Measurements from ENCODE around the gene LSAMP. TPM values are rescaled to one million over a fixed set of nuclear protein-coding genes. Genes with fewer than 3 reads are reported as not detected.
A peak's percentile ranks its signal among the peaks of the same experiment; 100 is the strongest.

The LSAMP gene
- total RNA-seq, 1 experiment from 2014 or later = 0.15 TPM

DNA sequence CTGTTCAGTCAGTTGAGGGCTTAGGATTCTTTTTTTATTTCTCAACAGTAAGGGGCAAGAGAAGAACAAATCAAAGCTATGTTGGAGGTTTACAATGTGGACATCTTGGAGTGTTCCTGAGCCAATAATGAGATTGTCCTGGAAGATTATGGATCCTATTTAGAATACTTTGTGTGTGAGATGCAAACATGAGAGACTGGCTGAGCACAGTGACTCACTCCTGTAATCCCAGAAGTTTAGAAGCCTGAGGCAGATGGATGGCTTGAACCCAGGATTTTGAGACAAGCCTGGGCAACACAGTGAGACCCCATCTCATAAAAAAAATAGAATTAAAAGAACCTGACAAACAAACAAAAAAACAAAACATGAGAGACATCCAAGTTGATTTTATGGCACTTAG lies 470.3 kb downstream of the LSAMP start:
- ChIA-PET POLR2A (ENCODE audit: unreplicated experiment) (interaction anchor here (0.6 kb wide), 2 partner anchors 51 to 1625 kb away, joined by 4 to 5 read pairs; no protein-coding TSS in a partner anchor), CTCF (no interaction called here)
- Histone ChIP-seq H3F3A (ENCODE audit: low read length, unreplicated experiment) (no peaks in the 10 kb centered on the region), H3K9me2 (replicated peaks; ENCODE audit: low read length) (no peaks in the 10 kb centered on the region), H3K4me2 (ENCODE audit: low read length) (peak overlapping the region; percentile 58; the same call in 1 of the 2 replicates), H3K4me3 (ENCODE audit: low read length) (no peak overlapping the region), H3K27me3 (ENCODE audit: low read length) (no peaks in the 10 kb centered on the region), H3K9me3 (ENCODE audit: low read length) (no peaks in the 10 kb centered on the region), H2AFZ (ENCODE audit: low read length) (no peak overlapping the region), H3K36me3 (ENCODE audit: low read depth, low read length) (no peaks in the 10 kb centered on the region), H3K9ac (ENCODE audit: low read length) (no peak overlapping the region), H3K27ac (ENCODE audit: low read length) (no peak overlapping the region), H3K79me2 (ENCODE audit: low read length) (no peaks in the 10 kb centered on the region), H4K20me1 (ENCODE audit: low read length) (no peaks in the 10 kb centered on the region), H3K4me1 (ENCODE audit: insufficient read depth, low read length) (peaks cover 11% of the 10 kb centered on the region)
- no TSS peak for BruUV-seq (replicated peaks)
- TF ChIP-seq EZH2 (IDR thresholded peaks at IDR 0.05; ENCODE audit: low read length, unreplicated experiment) = no peak
- TF ChIP-seq, protein P1, sequence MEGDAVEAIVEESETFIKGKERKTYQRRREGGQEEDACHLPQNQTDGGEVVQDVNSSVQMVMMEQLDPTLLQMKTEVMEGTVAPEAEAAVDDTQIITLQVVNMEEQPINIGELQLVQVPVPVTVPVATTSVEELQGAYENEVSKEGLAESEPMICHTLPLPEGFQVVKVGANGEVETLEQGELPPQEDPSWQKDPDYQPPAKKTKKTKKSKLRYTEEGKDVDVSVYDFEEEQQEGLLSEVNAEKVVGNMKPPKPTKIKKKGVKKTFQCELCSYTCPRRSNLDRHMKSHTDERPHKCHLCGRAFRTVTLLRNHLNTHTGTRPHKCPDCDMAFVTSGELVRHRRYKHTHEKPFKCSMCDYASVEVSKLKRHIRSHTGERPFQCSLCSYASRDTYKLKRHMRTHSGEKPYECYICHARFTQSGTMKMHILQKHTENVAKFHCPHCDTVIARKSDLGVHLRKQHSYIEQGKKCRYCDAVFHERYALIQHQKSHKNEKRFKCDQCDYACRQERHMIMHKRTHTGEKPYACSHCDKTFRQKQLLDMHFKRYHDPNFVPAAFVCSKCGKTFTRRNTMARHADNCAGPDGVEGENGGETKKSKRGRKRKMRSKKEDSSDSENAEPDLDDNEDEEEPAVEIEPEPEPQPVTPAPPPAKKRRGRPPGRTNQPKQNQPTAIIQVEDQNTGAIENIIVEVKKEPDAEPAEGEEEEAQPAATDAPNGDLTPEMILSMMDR (conservative IDR thresholded peaks at IDR 0.05; ENCODE audit: low read depth, low read length) = no peak
- no peak for TF ChIP-seq EZH2phosphoT487 (IDR thresholded peaks at IDR 0.05; ENCODE audit: borderline replicate concordance, low read length)
- intact Hi-C loops (cut with micrococcal nuclease) = no loop called here
- ATAC-seq (peak; percentile 53), DNase-seq (no peak)

DNA sequence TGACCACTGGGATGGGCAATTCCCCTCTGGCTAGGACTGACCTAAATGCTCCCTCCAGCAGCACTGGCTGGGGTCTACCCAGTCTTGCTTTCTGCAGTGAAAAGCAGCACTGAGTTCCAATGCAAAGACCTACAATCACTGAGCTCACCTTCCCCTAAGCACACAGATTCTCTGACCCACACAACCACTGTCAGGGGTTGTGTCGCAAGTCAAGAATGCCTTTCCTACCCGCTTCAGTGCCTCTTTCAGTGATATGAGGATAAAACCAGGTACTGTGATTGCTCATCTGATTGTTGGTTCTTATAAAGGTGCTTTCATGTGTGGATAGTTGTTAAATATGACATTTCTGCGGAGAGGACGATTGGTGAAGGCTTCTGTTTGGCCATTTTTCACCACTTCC lies 476.4 kb downstream of the LSAMP start:
- H3K27me3 ChIP-seq (ENCODE audit: low read length) = no peaks in the 10 kb centered on the region
- no TSS peak for BruUV-seq (replicated peaks)

DNA sequence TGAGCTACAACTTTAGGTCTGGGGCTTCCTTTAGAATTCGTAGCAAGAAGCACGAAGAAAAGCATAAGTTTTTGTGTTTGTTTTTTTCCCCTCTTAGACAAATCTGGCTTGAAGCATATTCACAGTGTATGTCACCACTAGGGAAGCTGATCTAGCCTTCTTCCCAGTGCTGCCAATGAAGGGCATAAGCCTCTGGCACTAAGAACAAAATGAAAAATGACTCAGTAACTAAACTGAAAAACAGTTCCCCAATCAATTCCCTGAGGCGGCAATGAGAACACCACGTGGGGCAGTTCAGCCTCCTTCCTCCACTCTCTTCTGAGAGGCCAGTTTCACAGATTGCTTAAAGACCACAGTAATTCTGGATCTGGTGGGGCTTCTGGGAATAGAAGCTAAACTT lies 483.9 kb downstream of the LSAMP start:
- H3K27ac ChIP-seq (ENCODE audit: low read length) = no peak overlapping the region
- POLR2A ChIA-PET (ENCODE audit: unreplicated experiment) = no interaction called here

More for the DNA sequence above, 476.4 kb downstream of the LSAMP start:
- Histone ChIP-seq H3F3A (ENCODE audit: low read length, unreplicated experiment) (no peaks in the 10 kb centered on the region), H3K79me2 (ENCODE audit: low read length) (no peaks in the 10 kb centered on the region), H3K36me3 (ENCODE audit: low read depth, low read length) (no peaks in the 10 kb centered on the region), H3K4me2 (ENCODE audit: low read length) (no peak overlapping the region), H3K4me3 (ENCODE audit: low read length) (no peak overlapping the region), H2AFZ (ENCODE audit: low read length) (no peak overlapping the region), H3K4me1 (ENCODE audit: insufficient read depth, low read length) (no peaks in the 10 kb centered on the region), H3K9ac (ENCODE audit: low read length) (no peak overlapping the region), H3K9me3 (ENCODE audit: low read length) (no peaks in the 10 kb centered on the region), H3K27ac (ENCODE audit: low read length) (no peak overlapping the region), H3K9me2 (replicated peaks; ENCODE audit: low read length) (no peaks in the 10 kb centered on the region), H4K20me1 (ENCODE audit: low read length) (no peaks in the 10 kb centered on the region)
- DNase-seq = no peak
- intact Hi-C loops (cut with micrococcal nuclease) = no loop called here
- ATAC-seq = no peak
- CTCF ChIA-PET = no interaction called here
- POLR2A ChIA-PET (ENCODE audit: unreplicated experiment) = no interaction called here
- TF ChIP-seq, protein P1 (conservative IDR thresholded peaks at IDR 0.05; ENCODE audit: low read depth, low read length) = no peak
- TF ChIP-seq EZH2 (IDR thresholded peaks at IDR 0.05; ENCODE audit: low read length, unreplicated experiment) (no peak), EZH2phosphoT487 (IDR thresholded peaks at IDR 0.05; ENCODE audit: borderline replicate concordance, low read length) (no peak)

More for the DNA sequence above, 483.9 kb downstream of the LSAMP start:
- Histone ChIP-seq H2AFZ (ENCODE audit: low read length) (no peak overlapping the region), H3K36me3 (ENCODE audit: low read depth, low read length) (no peaks in the 10 kb centered on the region), H3F3A (ENCODE audit: low read length, unreplicated experiment) (no peaks in the 10 kb centered on the region), H3K4me3 (ENCODE audit: low read length) (no peak overlapping the region), H3K4me2 (ENCODE audit: low read length) (no peak overlapping the region), H3K9ac (ENCODE audit: low read length) (no peak overlapping the region), H4K20me1 (ENCODE audit: low read length) (no peaks in the 10 kb centered on the region), H3K9me2 (replicated peaks; ENCODE audit: low read length) (no peaks in the 10 kb centered on the region), H3K4me1 (ENCODE audit: insufficient read depth, low read length) (no peaks in the 10 kb centered on the region), H3K79me2 (ENCODE audit: low read length) (no peaks in the 10 kb centered on the region), H3K9me3 (ENCODE audit: low read length) (no peaks in the 10 kb centered on the region), H3K27me3 (ENCODE audit: low read length) (no peaks in the 10 kb centered on the region)
- CTCF ChIA-PET = no interaction called here
- ATAC-seq (no peak), DNase-seq (no peak)
- intact Hi-C loops (cut with micrococcal nuclease) = no loop called here
- BruUV-seq (replicated peaks) = no TSS peak
- TF ChIP-seq EZH2 (IDR thresholded peaks at IDR 0.05; ENCODE audit: low read length, unreplicated experiment) (no peak), EZH2phosphoT487 (IDR thresholded peaks at IDR 0.05; ENCODE audit: borderline replicate concordance, low read length) (no peak)
- TF ChIP-seq, protein P1 (conservative IDR thresholded peaks at IDR 0.05; ENCODE audit: low read depth, low read length) = no peak

Data from PC-3 (cell line).